Astrocyte (in vitro differentiated cells and primary cell): Measurements from ENCODE around the gene ZNF544.

Source experiments
- EZH2 ChIP-seq: IDR thresholded peaks from 2 replicates; pipeline ENCODE4 v1.6.1; 2012; ENCODE audit warnings: mild to moderate bottlenecking, low read length, inconsistent platforms; ENCODE audit not compliant: insufficient read depth
- TF ChIP-seq, protein P1 (sequence below): IDR thresholded peaks from 2 replicates; pipeline ENCODE4 v1.5.1; 2011; ENCODE audit warnings: low read depth, mild to moderate bottlenecking, inconsistent platforms, low read length, moderate library complexity; ENCODE audit not compliant: insufficient read depth

DNA sequence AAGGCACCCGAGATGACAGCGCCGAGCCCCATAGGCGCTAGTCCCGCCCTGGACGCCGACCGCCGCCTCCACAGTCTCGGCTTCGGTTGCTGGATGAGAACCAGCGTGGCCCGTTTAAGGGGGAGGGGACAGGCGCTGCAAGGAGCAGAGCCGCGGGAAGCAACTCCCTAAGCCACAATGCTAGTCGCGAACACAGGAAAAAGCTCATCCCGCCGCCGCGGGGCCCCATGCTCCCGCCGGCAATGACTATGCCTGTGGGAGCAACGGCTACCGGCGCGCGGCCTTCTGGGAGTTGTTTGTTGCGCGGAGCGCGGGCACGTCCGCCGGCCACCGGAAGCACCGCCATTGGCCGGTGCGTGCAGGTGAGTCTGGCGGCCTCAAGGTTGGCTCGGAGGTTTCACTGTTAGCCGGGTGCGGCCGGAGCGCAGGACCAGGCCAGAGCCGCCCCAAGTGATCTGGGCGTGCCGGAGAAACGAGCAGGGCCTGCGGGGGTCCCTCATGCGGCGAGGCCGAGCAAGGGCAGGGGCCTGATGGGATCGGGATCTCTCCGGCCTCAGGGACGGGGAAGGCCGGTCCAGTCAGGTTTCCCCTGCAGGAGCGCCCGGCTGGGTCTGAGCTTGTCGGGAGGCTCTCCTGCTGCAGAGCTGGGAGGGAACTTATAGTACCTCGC is at the start of gene ZNF544:
- TF ChIP-seq, protein P1, sequence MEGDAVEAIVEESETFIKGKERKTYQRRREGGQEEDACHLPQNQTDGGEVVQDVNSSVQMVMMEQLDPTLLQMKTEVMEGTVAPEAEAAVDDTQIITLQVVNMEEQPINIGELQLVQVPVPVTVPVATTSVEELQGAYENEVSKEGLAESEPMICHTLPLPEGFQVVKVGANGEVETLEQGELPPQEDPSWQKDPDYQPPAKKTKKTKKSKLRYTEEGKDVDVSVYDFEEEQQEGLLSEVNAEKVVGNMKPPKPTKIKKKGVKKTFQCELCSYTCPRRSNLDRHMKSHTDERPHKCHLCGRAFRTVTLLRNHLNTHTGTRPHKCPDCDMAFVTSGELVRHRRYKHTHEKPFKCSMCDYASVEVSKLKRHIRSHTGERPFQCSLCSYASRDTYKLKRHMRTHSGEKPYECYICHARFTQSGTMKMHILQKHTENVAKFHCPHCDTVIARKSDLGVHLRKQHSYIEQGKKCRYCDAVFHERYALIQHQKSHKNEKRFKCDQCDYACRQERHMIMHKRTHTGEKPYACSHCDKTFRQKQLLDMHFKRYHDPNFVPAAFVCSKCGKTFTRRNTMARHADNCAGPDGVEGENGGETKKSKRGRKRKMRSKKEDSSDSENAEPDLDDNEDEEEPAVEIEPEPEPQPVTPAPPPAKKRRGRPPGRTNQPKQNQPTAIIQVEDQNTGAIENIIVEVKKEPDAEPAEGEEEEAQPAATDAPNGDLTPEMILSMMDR = no peak
- TF ChIP-seq EZH2 = no peak
